Glomerular endothelial cell (primary cell): ENCODE results near the gene ACVR2B. TPM values are rescaled to one million over a fixed set of nuclear protein-coding genes. Genes with fewer than 3 reads are reported as not detected.
"Not testable (repeated sequence)": the region's sequence is repeated elsewhere in the genome, so short reads cannot be mapped to it uniquely, and the experiment has no call there.

ENCODE experiments used
- DNase-seq: peaks from one replicate; pipeline ENCODE4 v3.0.0-alpha.2; 2011; ENCODE audit warnings: low read depth, low spot score; ENCODE audit errors: extremely low read depth
- total RNA-seq: library from RNA; depleted of rRNA; stranded (reverse); fragments of >200 nt; gene quantifications from 2 replicates; pipeline ENCODE4 v1.2.3, GENCODE V29; 2015

Gene ACVR2B
- 3.7 and 4.8 TPM in 2 replicates for total RNA-seq

DNA sequence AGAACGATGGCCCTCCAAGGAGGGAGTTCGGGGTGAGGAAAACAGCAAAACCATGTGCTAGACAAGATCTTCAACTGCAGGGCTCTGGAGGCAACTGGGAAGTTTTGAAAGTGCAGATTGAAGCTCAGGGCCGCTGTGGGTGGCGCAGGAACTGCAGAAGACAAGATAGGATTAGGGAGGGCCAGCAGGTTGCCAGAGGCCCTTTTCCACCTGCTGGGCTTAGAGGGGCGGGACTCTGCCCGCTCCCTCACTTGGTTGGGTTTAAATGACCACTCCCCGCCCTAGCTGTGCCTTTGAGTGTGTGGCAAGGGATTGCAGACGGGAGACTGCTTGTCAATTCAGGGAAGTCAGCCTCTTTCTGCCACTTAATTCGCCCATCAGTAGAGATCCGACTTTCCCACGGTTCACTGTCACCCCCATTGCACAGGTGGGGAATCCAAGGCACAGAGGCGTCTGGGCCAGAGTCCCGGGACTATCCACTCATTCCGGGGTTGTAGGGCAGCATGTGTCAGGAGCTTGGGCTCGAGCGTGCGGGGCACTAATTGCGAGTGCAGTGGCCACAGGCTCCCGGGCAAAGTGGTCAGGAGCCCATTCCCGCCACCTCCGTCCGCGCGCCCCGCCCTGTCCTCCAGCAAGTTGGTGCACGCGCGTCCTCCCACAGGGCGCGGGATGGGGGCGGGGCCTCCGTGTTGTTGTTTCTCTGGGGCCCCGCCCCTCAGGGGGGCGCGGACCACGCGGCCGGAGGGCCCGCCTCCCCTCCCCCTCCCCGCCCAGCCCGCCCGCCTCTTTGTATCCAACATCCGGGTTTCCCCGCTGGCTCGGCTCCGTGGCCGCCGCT, at the start of gene ACVR2B:
ACVR2B (plus strand) TSS at position 816 of the 838 bp plus-strand sequence. CDS start 433 bp downstream, outside the sequence.
- DNase-seq: no peak

DNA sequence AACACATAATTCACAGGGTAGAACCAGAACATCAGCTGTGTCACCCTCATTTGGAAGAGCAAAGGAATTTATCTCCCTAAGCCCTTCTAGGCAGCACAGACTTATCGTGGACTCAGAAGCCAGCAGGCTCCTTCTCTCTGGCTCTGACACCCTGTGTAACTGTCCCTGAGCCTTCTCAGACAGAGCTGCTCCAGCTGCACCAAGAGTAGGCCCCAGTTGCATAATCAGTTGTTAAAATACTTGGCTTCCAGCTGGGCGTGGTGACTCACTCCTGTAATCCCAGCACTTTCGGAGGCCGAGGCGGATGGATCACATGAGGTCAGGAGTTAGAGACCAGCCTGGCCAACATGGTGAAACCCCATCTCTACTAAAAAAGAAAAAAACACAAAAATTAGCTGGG, 49.4 kb upstream of the ACVR2B start:
- DNase-seq: no peak

GRCh38 chr3:38411591-38411990, 42.1 kb upstream of the ACVR2B start:
- DNase-seq: no peak

DNA sequence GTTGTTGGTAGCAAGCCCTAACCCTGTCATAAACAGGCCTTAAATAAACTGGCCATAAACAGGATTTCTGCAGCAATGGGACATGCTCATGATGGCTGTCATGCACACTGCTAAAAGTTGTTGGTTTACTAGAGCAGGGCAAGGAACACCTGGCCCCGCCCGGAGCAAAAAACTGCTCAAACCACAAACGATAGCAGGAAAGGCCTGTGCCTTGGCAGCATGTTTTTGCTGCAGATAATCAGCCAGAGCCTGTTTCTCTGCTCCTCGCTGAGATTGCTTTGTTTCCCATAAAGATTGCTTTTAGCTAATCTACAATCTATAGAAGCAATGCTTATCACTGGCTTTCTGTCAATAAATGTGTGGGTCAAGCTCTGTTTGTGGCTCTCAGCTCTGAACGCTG, 32.9 kb upstream of the ACVR2B start:
- DNase-seq: not testable (repeated sequence)

GRCh38 chr3:38421679-38422336, 31.9 kb upstream of the ACVR2B start:
- DNase-seq: no peak

GRCh38 chr3:38426798-38427426, 26.8 kb upstream of the ACVR2B start:
- not testable (repeated sequence) for DNase-seq

GRCh38 chr3:38432871-38433658, 20.6 kb upstream of the ACVR2B start:
- DNase-seq: not testable (repeated sequence)

GRCh38 chr3:38433661-38434060, 20.0 kb upstream of the ACVR2B start:
- DNase-seq: not testable (repeated sequence)

- DNase-seq: peak; percentile 54
Observed at GRCh38 chr3:38438436-38439069, 15.1 kb upstream of the ACVR2B start.

DNA sequence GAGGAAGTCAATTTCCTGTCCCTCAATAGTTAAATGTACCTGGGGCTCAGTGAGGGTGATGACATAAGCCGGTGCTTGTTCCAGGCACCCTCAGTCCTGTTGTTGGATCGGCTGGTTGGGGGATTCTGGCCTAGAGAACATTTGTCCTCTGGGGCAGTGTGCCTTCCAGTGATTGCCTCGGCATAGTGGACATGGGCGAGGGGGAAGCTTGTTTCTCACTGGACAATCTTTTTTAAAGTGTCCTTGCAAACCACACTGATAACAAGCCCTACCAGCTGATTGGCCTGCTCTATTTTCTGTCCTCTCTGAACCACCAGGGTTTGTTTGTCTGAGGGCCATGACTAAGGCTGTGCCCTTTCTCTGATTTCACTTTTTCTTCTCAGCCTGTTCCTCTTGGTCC, 10.5 kb upstream of the ACVR2B start:
- not testable (repeated sequence) for DNase-seq

GRCh38 chr3:38446085-38446686, 7.5 kb upstream of the ACVR2B start:
- DNase-seq: no peak

GRCh38 chr3:38446812-38447211, 6.9 kb upstream of the ACVR2B start:
- no peak for DNase-seq

GRCh38 chr3:38450853-38451252, 2.8 kb upstream of the ACVR2B start:
- no peak for DNase-seq

- DNase-seq: no peak
Observed at GRCh38 chr3:38453913-38454177, 155 bp downstream of the ACVR2B start.

DNA sequence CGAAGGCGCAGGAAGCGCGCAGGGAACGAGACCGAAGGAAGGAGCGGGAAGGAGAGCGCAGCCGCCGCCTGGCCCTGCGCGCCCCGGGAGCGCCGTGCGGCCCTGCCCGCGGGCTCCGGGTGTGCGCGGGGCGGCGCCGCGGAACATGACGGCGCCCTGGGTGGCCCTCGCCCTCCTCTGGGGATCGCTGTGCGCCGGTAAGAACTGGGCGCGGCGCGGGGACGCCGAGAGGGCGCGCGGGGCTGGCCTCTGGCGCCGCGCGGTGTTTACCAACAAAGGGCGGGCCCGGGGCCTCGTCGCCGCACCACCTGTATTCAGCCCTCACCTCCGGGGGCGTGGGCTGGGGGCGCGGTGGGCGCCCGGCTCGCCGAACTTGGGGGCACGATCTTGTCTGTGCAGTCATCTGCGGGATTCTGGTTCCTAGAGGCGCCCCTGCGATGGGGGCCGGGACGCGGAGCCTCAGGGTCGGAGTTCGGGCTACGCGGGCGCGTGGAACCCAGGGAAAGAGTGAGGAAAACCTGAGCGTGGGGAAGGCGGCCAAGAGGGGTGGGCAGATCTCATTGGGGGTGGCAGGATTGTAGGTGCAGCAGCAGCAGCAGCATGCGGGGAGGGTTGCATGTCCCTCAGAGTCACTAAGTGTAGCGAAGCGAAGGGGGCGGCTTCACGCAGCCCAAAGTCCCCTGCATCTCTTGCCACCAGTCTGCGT, 641 bp downstream of the ACVR2B start:
- DNase-seq: no peak

- no peak for DNase-seq
Observed at GRCh38 chr3:38454884-38455638, 1.4 kb downstream of the ACVR2B start.

DNA sequence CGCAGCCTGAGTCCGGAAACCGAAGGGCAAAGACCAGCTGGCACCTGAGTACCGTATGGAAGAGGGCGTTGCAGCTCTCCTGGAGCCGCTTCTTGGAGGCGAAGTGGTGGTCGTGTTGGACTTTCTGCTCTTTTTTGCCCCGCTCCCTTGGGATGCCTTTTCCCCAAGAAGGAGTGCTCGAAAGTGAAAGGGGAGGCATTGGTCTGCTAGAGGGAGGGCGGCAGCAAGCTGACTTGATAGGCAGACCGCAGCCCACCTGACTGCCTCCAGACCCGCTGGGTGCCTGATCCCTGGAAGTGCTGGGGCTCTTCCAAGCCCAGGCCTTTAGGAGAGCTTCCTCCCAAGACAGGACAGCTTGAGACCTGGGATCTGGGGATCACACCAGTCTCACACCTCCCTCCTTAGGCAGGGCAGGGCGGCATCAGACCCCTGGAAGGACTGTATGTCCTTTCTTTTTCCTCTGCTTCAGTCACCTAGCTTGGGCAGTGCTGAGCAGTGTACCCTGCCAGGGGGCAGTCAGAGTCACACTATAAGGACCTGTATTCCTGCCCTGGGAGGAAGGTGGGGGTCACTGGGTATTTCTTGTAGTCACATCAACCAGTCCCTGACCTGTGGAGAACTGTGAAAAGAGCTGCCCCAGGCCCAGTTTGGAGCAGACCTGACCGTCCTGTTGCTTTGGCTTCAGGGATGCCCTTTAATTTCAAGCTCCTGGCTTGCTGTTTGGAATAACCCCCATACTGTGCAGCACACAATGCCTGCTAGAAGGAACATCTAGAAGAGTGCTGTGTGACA, 2.1 kb downstream of the ACVR2B start:
- DNase-seq: no peak
